HG03025 (cell line): Measurements from ENCODE around the gene TP53TG3F.
"Not testable (repeated sequence)": the region's sequence is repeated elsewhere in the genome, so short reads cannot be mapped to it uniquely, and the experiment has no call there.

Source experiments
- ATAC-seq: cut with Tn5 transposase; IDR thresholded peaks from one replicate; pipeline ENCODE4 v1.9.1; 2021; ENCODE audit warnings: mild to moderate bottlenecking, moderate library complexity; ENCODE audit not compliant: unreplicated experiment, low FRiP score

TP53TG3F gene

GRCh38 chr16:33459312-33459711, at the start of gene TP53TG3F:
Gene TP53TG3F, plus strand, starts transcription at chr16:33459612. Its CDS starts 68 bp downstream, at chr16:33459680.
- not testable (repeated sequence) for ATAC-seq

- not testable (repeated sequence) for ATAC-seq
These were observed 32.2 kb downstream of the TP53TG3F start for GRCh38 chr16:33491611-33492010.

GRCh38 chr16:33507231-33507630, 47.8 kb downstream of the TP53TG3F start:
- not testable (repeated sequence) for ATAC-seq

GRCh38 chr16:33509070-33509469, 49.7 kb downstream of the TP53TG3F start:
- ATAC-seq = not testable (repeated sequence)

- ATAC-seq = not testable (repeated sequence)
These were observed 50.5 kb downstream of the TP53TG3F start for GRCh38 chr16:33509906-33510305.
